Measurements from ENCODE around the gene UIMC1. TPM values are rescaled to one million over a fixed set of nuclear protein-coding genes. Genes with fewer than 3 reads are reported as not detected.
A peak's percentile ranks its signal among the peaks of the same experiment; 100 is the strongest.

The UIMC1 gene
- total and polyA plus RNA-seq, 2 of the 13 experiments (the other 11 are each of a cell fraction or from before 2014, with no cell fraction given), result 18.9 to 32.7 TPM

DNA sequence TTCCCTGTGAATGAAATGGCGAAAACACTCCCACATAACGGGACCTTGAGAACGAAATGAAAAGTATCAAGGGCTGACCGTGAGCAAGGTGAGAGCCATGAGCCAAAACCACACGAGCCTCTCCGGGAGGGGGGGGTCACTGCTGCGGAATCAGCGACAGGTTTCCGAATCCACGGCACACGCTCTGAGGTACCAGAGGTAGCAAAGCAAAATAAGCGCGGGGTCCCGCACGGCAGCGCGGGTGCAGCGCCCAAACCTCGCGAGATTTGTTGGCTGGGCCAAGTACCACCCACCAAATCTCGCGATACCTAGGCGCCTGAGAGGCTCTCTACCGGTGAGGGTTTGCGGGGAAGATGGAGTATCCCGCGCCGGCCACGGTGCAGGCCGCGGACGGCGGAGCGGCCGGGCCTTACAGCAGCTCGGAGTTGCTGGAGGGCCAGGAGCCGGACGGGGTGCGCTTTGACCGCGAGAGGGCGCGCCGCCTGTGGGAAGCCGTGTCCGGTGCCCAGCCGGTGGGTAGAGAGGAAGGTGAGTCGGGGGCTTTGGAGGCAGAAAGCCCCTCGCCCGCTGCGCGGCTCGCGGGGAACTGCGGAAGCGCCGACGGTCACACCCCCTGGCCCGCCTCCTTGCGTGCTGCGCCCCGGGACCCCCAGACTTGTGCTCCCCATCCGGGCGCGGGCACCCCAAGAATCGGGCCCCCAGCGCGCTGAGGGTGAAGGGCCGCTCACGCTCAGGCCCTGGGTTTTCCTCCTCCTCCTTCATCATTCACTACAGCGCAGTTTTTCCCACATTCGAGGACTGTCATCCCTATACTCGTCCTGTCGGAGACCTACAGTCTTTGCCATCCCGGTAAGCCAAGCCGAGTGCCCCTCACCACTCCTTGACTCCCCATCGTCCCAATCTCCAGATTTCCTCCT, 16.1 kb upstream of the UIMC1 start, which contains the start of gene ZNF346 (continued):
- TF ChIP-seq ZNF567 (CRISPR knock-in tag; IDR thresholded peaks at IDR 0.05; ENCODE audit: borderline replicate concordance), result no peak
- peak; percentile 87; the same call in 1 of the 2 replicates for TF ChIP-seq ZFP36L2 (CRISPR knock-in tag; IDR thresholded peaks at IDR 0.05)
- no peak for TF ChIP-seq ZNF17 (CRISPR knock-in tag; IDR thresholded peaks at IDR 0.05)
- no peak for TF ChIP-seq SKI (IDR thresholded peaks at IDR 0.05; ENCODE audit: partially characterized antibody)
- TF ChIP-seq, protein P1, sequence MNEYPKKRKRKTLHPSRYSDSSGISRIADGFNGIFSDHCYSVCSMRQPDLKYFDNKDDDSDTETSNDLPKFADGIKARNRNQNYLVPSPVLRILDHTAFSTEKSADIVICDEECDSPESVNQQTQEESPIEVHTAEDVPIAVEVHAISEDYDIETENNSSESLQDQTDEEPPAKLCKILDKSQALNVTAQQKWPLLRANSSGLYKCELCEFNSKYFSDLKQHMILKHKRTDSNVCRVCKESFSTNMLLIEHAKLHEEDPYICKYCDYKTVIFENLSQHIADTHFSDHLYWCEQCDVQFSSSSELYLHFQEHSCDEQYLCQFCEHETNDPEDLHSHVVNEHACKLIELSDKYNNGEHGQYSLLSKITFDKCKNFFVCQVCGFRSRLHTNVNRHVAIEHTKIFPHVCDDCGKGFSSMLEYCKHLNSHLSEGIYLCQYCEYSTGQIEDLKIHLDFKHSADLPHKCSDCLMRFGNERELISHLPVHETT (CRISPR knock-in tag; conservative IDR thresholded peaks at IDR 0.05), result peak; percentile 80
- TF ChIP-seq, protein P2, sequence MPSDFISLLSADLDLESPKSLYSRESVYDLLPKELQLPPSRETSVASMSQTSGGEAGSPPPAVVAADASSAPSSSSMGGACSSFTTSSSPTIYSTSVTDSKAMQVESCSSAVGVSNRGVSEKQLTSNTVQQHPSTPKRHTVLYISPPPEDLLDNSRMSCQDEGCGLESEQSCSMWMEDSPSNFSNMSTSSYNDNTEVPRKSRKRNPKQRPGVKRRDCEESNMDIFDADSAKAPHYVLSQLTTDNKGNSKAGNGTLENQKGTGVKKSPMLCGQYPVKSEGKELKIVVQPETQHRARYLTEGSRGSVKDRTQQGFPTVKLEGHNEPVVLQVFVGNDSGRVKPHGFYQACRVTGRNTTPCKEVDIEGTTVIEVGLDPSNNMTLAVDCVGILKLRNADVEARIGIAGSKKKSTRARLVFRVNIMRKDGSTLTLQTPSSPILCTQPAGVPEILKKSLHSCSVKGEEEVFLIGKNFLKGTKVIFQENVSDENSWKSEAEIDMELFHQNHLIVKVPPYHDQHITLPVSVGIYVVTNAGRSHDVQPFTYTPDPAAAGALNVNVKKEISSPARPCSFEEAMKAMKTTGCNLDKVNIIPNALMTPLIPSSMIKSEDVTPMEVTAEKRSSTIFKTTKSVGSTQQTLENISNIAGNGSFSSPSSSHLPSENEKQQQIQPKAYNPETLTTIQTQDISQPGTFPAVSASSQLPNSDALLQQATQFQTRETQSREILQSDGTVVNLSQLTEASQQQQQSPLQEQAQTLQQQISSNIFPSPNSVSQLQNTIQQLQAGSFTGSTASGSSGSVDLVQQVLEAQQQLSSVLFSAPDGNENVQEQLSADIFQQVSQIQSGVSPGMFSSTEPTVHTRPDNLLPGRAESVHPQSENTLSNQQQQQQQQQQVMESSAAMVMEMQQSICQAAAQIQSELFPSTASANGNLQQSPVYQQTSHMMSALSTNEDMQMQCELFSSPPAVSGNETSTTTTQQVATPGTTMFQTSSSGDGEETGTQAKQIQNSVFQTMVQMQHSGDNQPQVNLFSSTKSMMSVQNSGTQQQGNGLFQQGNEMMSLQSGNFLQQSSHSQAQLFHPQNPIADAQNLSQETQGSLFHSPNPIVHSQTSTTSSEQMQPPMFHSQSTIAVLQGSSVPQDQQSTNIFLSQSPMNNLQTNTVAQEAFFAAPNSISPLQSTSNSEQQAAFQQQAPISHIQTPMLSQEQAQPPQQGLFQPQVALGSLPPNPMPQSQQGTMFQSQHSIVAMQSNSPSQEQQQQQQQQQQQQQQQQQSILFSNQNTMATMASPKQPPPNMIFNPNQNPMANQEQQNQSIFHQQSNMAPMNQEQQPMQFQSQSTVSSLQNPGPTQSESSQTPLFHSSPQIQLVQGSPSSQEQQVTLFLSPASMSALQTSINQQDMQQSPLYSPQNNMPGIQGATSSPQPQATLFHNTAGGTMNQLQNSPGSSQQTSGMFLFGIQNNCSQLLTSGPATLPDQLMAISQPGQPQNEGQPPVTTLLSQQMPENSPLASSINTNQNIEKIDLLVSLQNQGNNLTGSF (CRISPR knock-in tag; IDR thresholded peaks at IDR 0.05), result peak; percentile 55; the same call in 1 of the 2 replicates
- TF ChIP-seq TBX2 (CRISPR knock-in tag; IDR thresholded peaks at IDR 0.05; ENCODE audit: borderline replicate concordance), result peak; percentile 56; the same call in 1 of the 2 replicates
- TF ChIP-seq, protein P3, sequence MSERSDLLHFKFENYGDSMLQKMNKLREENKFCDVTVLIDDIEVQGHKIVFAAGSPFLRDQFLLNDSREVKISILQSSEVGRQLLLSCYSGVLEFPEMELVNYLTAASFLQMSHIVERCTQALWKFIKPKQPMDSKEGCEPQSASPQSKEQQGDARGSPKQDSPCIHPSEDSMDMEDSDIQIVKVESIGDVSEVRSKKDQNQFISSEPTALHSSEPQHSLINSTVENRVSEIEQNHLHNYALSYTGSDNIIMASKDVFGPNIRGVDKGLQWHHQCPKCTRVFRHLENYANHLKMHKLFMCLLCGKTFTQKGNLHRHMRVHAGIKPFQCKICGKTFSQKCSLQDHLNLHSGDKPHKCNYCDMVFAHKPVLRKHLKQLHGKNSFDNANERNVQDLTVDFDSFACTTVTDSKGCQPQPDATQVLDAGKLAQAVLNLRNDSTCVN (CRISPR knock-in tag; IDR thresholded peaks at IDR 0.05; ENCODE audit: borderline replicate concordance), result no peak; the same call in 1 of the 2 replicates
- peak; percentile 76 for TF ChIP-seq ZBTB7B (CRISPR knock-in tag; IDR thresholded peaks at IDR 0.05)
- peak; percentile 53; the same call in 1 of the 2 replicates for TF ChIP-seq MAF1 (CRISPR knock-in tag; IDR thresholded peaks at IDR 0.05; ENCODE audit: borderline replicate concordance)
- TF ChIP-seq, protein P4, sequence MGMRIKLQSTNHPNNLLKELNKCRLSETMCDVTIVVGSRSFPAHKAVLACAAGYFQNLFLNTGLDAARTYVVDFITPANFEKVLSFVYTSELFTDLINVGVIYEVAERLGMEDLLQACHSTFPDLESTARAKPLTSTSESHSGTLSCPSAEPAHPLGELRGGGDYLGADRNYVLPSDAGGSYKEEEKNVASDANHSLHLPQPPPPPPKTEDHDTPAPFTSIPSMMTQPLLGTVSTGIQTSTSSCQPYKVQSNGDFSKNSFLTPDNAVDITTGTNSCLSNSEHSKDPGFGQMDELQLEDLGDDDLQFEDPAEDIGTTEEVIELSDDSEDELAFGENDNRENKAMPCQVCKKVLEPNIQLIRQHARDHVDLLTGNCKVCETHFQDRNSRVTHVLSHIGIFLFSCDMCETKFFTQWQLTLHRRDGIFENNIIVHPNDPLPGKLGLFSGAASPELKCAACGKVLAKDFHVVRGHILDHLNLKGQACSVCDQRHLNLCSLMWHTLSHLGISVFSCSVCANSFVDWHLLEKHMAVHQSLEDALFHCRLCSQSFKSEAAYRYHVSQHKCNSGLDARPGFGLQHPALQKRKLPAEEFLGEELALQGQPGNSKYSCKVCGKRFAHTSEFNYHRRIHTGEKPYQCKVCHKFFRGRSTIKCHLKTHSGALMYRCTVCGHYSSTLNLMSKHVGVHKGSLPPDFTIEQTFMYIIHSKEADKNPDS (CRISPR knock-in tag; IDR thresholded peaks at IDR 0.05), result no peak
- peak; percentile 63 for TF ChIP-seq POGZ (CRISPR knock-in tag; IDR thresholded peaks at IDR 0.05)
- TF ChIP-seq, protein P5, sequence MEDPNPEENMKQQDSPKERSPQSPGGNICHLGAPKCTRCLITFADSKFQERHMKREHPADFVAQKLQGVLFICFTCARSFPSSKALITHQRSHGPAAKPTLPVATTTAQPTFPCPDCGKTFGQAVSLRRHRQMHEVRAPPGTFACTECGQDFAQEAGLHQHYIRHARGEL (CRISPR knock-in tag; IDR thresholded peaks at IDR 0.05), result no peak
- TF ChIP-seq, protein P6, sequence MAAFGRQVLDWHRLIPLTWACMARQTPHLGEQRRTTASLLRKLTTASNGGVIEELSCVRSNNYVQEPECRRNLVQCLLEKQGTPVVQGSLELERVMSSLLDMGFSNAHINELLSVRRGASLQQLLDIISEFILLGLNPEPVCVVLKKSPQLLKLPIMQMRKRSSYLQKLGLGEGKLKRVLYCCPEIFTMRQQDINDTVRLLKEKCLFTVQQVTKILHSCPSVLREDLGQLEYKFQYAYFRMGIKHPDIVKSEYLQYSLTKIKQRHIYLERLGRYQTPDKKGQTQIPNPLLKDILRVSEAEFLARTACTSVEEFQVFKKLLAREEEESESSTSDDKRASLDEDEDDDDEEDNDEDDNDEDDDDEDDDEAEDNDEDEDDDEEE (CRISPR knock-in tag; IDR thresholded peaks at IDR 0.05), result peak; percentile 47; the same call in 1 of the 2 replicates
- TF ChIP-seq MZF1 (CRISPR knock-in tag; IDR thresholded peaks at IDR 0.05; ENCODE audit: borderline replicate concordance), result no peak
- 0 out of 2 replicates have a peak, but pooled peaks have one; percentile 25 for TF ChIP-seq ZNF678 (CRISPR knock-in tag; IDR thresholded peaks at IDR 0.05)
